Activated T-helper 2 cell treated with anti-CD3 and anti-CD28 coated beads, Interferon-gamma antibody, Interleukin-2, Interleukin-4, amounts not matched to agents 10 μg/mL and 5 μg/mL and 100 μg/mL, durations not matched to agents 14 hours and 24 hours and 36 hours (primary cell): ENCODE data around the gene MLLT1. TPM values are rescaled to one million over a fixed set of nuclear protein-coding genes. Genes with fewer than 3 reads are reported as not detected.

ENCODE experiments used
- DNase-seq: peaks from one replicate; pipeline ENCODE4 v3.0.0; 2021; ENCODE audit warnings: low spot score
- H3K27ac Mint-ChIP-seq: one replicate; pipeline ENCODE4 v1.8.0; 2021; ENCODE audit warnings: mixed read lengths
- H3K27me3 Mint-ChIP-seq: one replicate; pipeline ENCODE4 v1.8.0; 2021; ENCODE audit warnings: low read depth, mixed read lengths
- H3K36me3 Mint-ChIP-seq: one replicate; pipeline ENCODE4 v1.8.0; 2021; ENCODE audit warnings: low read depth, mixed read lengths
- H3K4me1 Mint-ChIP-seq: one replicate; pipeline ENCODE4 v1.8.0; 2021; ENCODE audit warnings: low read depth, mixed read lengths
- H3K4me3 Mint-ChIP-seq: one replicate; pipeline ENCODE4 v1.8.0; 2021; ENCODE audit warnings: low read depth, mild to moderate bottlenecking, moderate library complexity, mixed read lengths
- H3K9me3 Mint-ChIP-seq: one replicate; pipeline ENCODE4 v1.8.0; 2021; ENCODE audit warnings: mixed read lengths
- intact Hi-C: fragments of 100-400 bp; cut with micrococcal nuclease; formaldehyde crosslinking; loops from one replicate; pipeline ENCODE4 v1.15.1; 2023
- total RNA-seq: library from RNA; stranded (reverse); gene quantifications from 2 replicates; pipeline ENCODE4 v1.2.3, GENCODE V29; 2022

The MLLT1 gene
- total RNA-seq, 1 donor from 2014 or later, result 58.7 TPM

GRCh38 chr19:6216996-6217751 is 62.6 kb downstream of the MLLT1 start:
- H3K27ac Mint-ChIP-seq, result no peak overlapping the region
- no peaks in the 10 kb centered on the region for H3K9me3 Mint-ChIP-seq
- H3K4me1 Mint-ChIP-seq, result peaks cover 2% of the 10 kb centered on the region
- H3K27me3 Mint-ChIP-seq, result no peaks in the 10 kb centered on the region
- intact Hi-C loops, result no loop called here
- DNase-seq, result no peak
- H3K4me3 Mint-ChIP-seq, result no peak overlapping the region
- H3K36me3 Mint-ChIP-seq, result peaks cover 3% of the 10 kb centered on the region

GRCh38 chr19:6216236-6216995 is 63.4 kb downstream of the MLLT1 start:
- no peaks in the 10 kb centered on the region for H3K9me3 Mint-ChIP-seq
- H3K27ac Mint-ChIP-seq, result no peak overlapping the region
- no peak for DNase-seq
- peaks cover 8% of the 10 kb centered on the region for H3K36me3 Mint-ChIP-seq
- intact Hi-C loops, result no loop called here
- H3K4me1 Mint-ChIP-seq, result peaks cover 2% of the 10 kb centered on the region
- H3K27me3 Mint-ChIP-seq, result no peaks in the 10 kb centered on the region
- no peak overlapping the region for H3K4me3 Mint-ChIP-seq

GRCh38 chr19:6215701-6216235 is 64.0 kb downstream of the MLLT1 start:
- Mint-ChIP-seq H3K4me1 (peaks cover 2% of the 10 kb centered on the region), H3K27ac (no peak overlapping the region), H3K36me3 (peaks cover 8% of the 10 kb centered on the region), H3K9me3 (no peaks in the 10 kb centered on the region), H3K4me3 (no peak overlapping the region), H3K27me3 (no peaks in the 10 kb centered on the region)
- no peak for DNase-seq
- intact Hi-C loops, result no loop called here

- Mint-ChIP-seq H3K4me3 (no peak overlapping the region), H3K4me1 (peaks cover 2% of the 10 kb centered on the region), H3K27ac (no peak overlapping the region), H3K27me3 (no peaks in the 10 kb centered on the region), H3K36me3 (peaks cover 8% of the 10 kb centered on the region), H3K9me3 (no peaks in the 10 kb centered on the region)
- DNase-seq, result no peak
- intact Hi-C loops, result no loop called here
These were observed 64.8 kb downstream of the MLLT1 start for GRCh38 chr19:6214881-6215541.

- H3K4me1 Mint-ChIP-seq, result peaks cover 2% of the 10 kb centered on the region
- no peaks in the 10 kb centered on the region for H3K9me3 Mint-ChIP-seq
- no peak overlapping the region for H3K27ac Mint-ChIP-seq
- DNase-seq, result no peak
- intact Hi-C loops, result no loop called here
- H3K36me3 Mint-ChIP-seq, result peaks cover 8% of the 10 kb centered on the region
- H3K27me3 Mint-ChIP-seq, result no peaks in the 10 kb centered on the region
- H3K4me3 Mint-ChIP-seq, result no peak overlapping the region
These were observed 65.8 kb downstream of the MLLT1 start for GRCh38 chr19:6213696-6214641.

GRCh38 chr19:6213266-6213595 is 66.5 kb downstream of the MLLT1 start:
- Mint-ChIP-seq H3K4me3 (no peak overlapping the region), H3K9me3 (no peaks in the 10 kb centered on the region), H3K27me3 (no peaks in the 10 kb centered on the region), H3K27ac (no peak overlapping the region), H3K36me3 (peaks cover 8% of the 10 kb centered on the region), H3K4me1 (no peaks in the 10 kb centered on the region)
- no peak for DNase-seq
- intact Hi-C loops, result no loop called here

- Mint-ChIP-seq H3K27ac (no peak overlapping the region), H3K4me1 (no peaks in the 10 kb centered on the region), H3K36me3 (peaks cover 8% of the 10 kb centered on the region), H3K4me3 (no peak overlapping the region), H3K9me3 (no peaks in the 10 kb centered on the region), H3K27me3 (no peaks in the 10 kb centered on the region)
- intact Hi-C loops, result no loop called here
- DNase-seq, result no peak
These were observed 67.1 kb downstream of the MLLT1 start for GRCh38 chr19:6212403-6213265.

GRCh38 chr19:6211632-6212402 is 68.0 kb downstream of the MLLT1 start:
- Mint-ChIP-seq H3K9me3 (no peaks in the 10 kb centered on the region), H3K4me3 (no peak overlapping the region), H3K27me3 (no peaks in the 10 kb centered on the region), H3K36me3 (peaks cover 8% of the 10 kb centered on the region), H3K4me1 (no peaks in the 10 kb centered on the region), H3K27ac (no peak overlapping the region)
- no peak for DNase-seq
- intact Hi-C loops, result no loop called here

GRCh38 chr19:6210721-6211600 is 68.8 kb downstream of the MLLT1 start:
- H3K27ac Mint-ChIP-seq, result no peak overlapping the region
- peaks cover 8% of the 10 kb centered on the region for H3K36me3 Mint-ChIP-seq
- no peaks in the 10 kb centered on the region for H3K9me3 Mint-ChIP-seq
- no peak overlapping the region for H3K4me3 Mint-ChIP-seq
- H3K4me1 Mint-ChIP-seq, result no peaks in the 10 kb centered on the region
- no peak for DNase-seq
- H3K27me3 Mint-ChIP-seq, result no peaks in the 10 kb centered on the region
- intact Hi-C loops, result no loop called here

GRCh38 chr19:6210091-6210490 is 69.7 kb downstream of the MLLT1 start:
- no peak for DNase-seq
- Mint-ChIP-seq H3K4me1 (no peaks in the 10 kb centered on the region), H3K27ac (no peak overlapping the region), H3K36me3 (peaks cover 8% of the 10 kb centered on the region), H3K4me3 (no peak overlapping the region), H3K9me3 (no peaks in the 10 kb centered on the region), H3K27me3 (no peaks in the 10 kb centered on the region)
- intact Hi-C loops, result no loop called here
